Esophagus (tissue), 2 donors: ENCODE data around the gene MTMR4. TPM values are rescaled to one million over a fixed set of nuclear protein-coding genes. Genes with fewer than 3 reads are reported as not detected.
"Not testable (repeated sequence)": the region's sequence is repeated elsewhere in the genome, so short reads cannot be mapped to it uniquely, and the experiment has no call there.

Source experiments
- H3K27ac ChIP-seq, 2 donors: one replicate each; pipeline ENCODE4 v1.5.1; 2013; ENCODE audit warnings: low read depth in 2 of 2, mild to moderate bottlenecking in 2 of 2, inconsistent platforms in 1 of 2, low read length in 1 of 2, moderate library complexity in 1 of 2
- H3K27me3 ChIP-seq, 2 donors: one replicate each; pipeline ENCODE4 v1.6.1; 2013; ENCODE audit warnings: low read length in 2 of 2, control low read depth in 1 of 2, mild to moderate bottlenecking in 1 of 2; ENCODE audit not compliant: insufficient read depth in 2 of 2, control insufficient read depth in 1 of 2
- H3K36me3 ChIP-seq, 2 donors: one replicate each; pipeline ENCODE4 v1.6.1; 2013; ENCODE audit warnings: low read length in 1 of 2; ENCODE audit not compliant: control insufficient read depth in 2 of 2, insufficient read depth in 2 of 2
- H3K4me1 ChIP-seq, 2 donors: one replicate each; pipeline ENCODE4 v1.6.1; 2013; ENCODE audit warnings: low read length in 1 of 2; ENCODE audit not compliant: control insufficient read depth in 2 of 2, insufficient read depth in 2 of 2
- H3K4me3 ChIP-seq, 2 donors: one replicate each; pipeline ENCODE4 v1.5.1; 2013; ENCODE audit warnings: low read length in 2 of 2, mild to moderate bottlenecking in 2 of 2, low read depth in 1 of 2, moderate library complexity in 1 of 2
- H3K9me3 ChIP-seq, 2 donors: one replicate each; pipeline ENCODE4 v1.6.1; 2013; ENCODE audit warnings: mild to moderate bottlenecking in 2 of 2, low read depth in 1 of 2, low read length in 1 of 2, moderate library complexity in 1 of 2; ENCODE audit not compliant: control insufficient read depth in 2 of 2, insufficient read depth in 1 of 2
- WGBS, 2 donors: extraction: QIAGEN DNeasy Blood & Tissue Kit; methylation state at CpG; one replicate each; pipeline ENCODE4 v1.1.7; 2013; 5-methylcytosine and 5-hydroxymethylcytosine counted together
- polyA plus RNA-seq, 2 donors: library from polyadenylated mRNA; stranded (reverse); fragments of 200-250 nt; gene quantifications; one replicate each; pipeline ENCODE4 v1.2.3, GENCODE V29; 2013
- donor health status: healthy with polysubstance abuse.
- donor health status: Bipolar disorder and iron deficiency.

Gene MTMR4
- polyA plus RNA-seq, 2 donors = 9.1 to 15.3 TPM

- not testable (repeated sequence) for H3K4me1 ChIP-seq, H3K27ac ChIP-seq, H3K27me3 ChIP-seq, H3K4me3 ChIP-seq, H3K9me3 ChIP-seq
- 89 to 93% methylated on average over 6 of the region's 6 CpGs for WGBS, 2 donors
- peaks cover 9 to 45% of the 10 kb centered on the region in 2 donors for H3K36me3 ChIP-seq
Measured at GRCh38 chr17:58503134-58503533, 11.3 kb downstream of the MTMR4 start.

GRCh38 chr17:58501451-58501850, 13.0 kb downstream of the MTMR4 start:
- 94 to 95% methylated on average over 7 of the region's 7 CpGs for WGBS, 2 donors
- H3K36me3 ChIP-seq = peaks cover 9 to 34% of the 10 kb centered on the region in 2 donors

GRCh38 chr17:58498177-58498828, 16.1 kb downstream of the MTMR4 start:
- H3K27ac ChIP-seq = no peak overlapping the region
- H3K27me3 ChIP-seq = no peaks in the 10 kb centered on the region
- 93 to 96% methylated on average over 5 of the region's 6 CpGs for WGBS, 2 donors
- peaks cover 19 to 28% of the 10 kb centered on the region in 2 donors for H3K36me3 ChIP-seq
- no peaks in the 10 kb centered on the region for H3K4me1 ChIP-seq
- no peaks in the 10 kb centered on the region for H3K9me3 ChIP-seq
- H3K4me3 ChIP-seq = no peak overlapping the region

More at GRCh38 chr17:58501451-58501850, 13.0 kb downstream of the MTMR4 start:
- Histone ChIP-seq H3K27me3 (no peaks in the 10 kb centered on the region), H3K9me3 (no peaks in the 10 kb centered on the region), H3K27ac (no peak overlapping the region), H3K4me1 (no peaks in the 10 kb centered on the region), H3K4me3 (no peak overlapping the region)

- Histone ChIP-seq H3K36me3 (peaks cover 30 to 48% of the 10 kb centered on the region in 2 donors), H3K4me1 (no peaks in the 10 kb centered on the region), H3K4me3 (no peak overlapping the region), H3K27ac (no peak overlapping the region), H3K27me3 (no peaks in the 10 kb centered on the region), H3K9me3 (no peaks in the 10 kb centered on the region)
- WGBS, 2 donors = 87 to 93% methylated on average over 4 of the region's 4 CpGs
Measured at GRCh38 chr17:58493506-58493905, 20.9 kb downstream of the MTMR4 start.

- Histone ChIP-seq H3K27ac (no peak overlapping the region), H3K4me1 (no peaks in the 10 kb centered on the region), H3K9me3 (no peaks in the 10 kb centered on the region), H3K36me3 (peaks cover 30 to 58% of the 10 kb centered on the region in 2 donors), H3K27me3 (no peaks in the 10 kb centered on the region), H3K4me3 (no peak overlapping the region)
- WGBS, 2 donors = 87 to 92% methylated on average over 11 of the region's 11 CpGs
Measured at GRCh38 chr17:58492238-58493121, 22.0 kb downstream of the MTMR4 start.

GRCh38 chr17:58491510-58492045, 22.9 kb downstream of the MTMR4 start:
- Histone ChIP-seq H3K27ac (no peak overlapping the region), H3K36me3 (peaks cover 30 to 62% of the 10 kb centered on the region in 2 donors), H3K4me3 (no peak overlapping the region), H3K4me1 (no peaks in the 10 kb centered on the region), H3K27me3 (no peaks in the 10 kb centered on the region), H3K9me3 (no peaks in the 10 kb centered on the region)
- 85 to 91% methylated on average over 6 of the region's 6 CpGs for WGBS, 2 donors

- Histone ChIP-seq H3K27me3 (no peaks in the 10 kb centered on the region), H3K27ac (no peak overlapping the region), H3K4me3 (no peak overlapping the region), H3K36me3 (peaks cover 11 to 42% of the 10 kb centered on the region in 2 donors), H3K4me1 (no peaks in the 10 kb centered on the region), H3K9me3 (no peaks in the 10 kb centered on the region)
- 85 to 91% methylated on average over 26 of the region's 26 CpGs for WGBS, 2 donors
Measured at GRCh38 chr17:58488428-58488890, 26.0 kb downstream of the MTMR4 start.

GRCh38 chr17:58487589-58488427, 26.6 kb downstream of the MTMR4 start, which contains the start of gene HSF5:
HSF5 (minus strand) TSS chr17:58488408; CDS start chr17:58488274, 134 bp downstream.
- Histone ChIP-seq H3K4me3 (peak within 1 kb of the TSS in 1 of 2 donors; percentile 18), H3K27me3 (no peaks in the 10 kb centered on the region), H3K27ac (no peak within 1 kb of the TSS), H3K36me3 (peaks cover 7 to 38% of the 10 kb centered on the region in 2 donors), H3K9me3 (no peaks in the 10 kb centered on the region), H3K4me1 (no peaks in the 10 kb centered on the region)
- WGBS, 2 donors = 61 to 64% methylated on average over 80 to 98 of the region's 98 CpGs

GRCh38 chr17:58484600-58484999, 29.8 kb downstream of the MTMR4 start:
- Histone ChIP-seq H3K27me3 (no peaks in the 10 kb centered on the region), H3K4me1 (no peaks in the 10 kb centered on the region), H3K27ac (no peak overlapping the region), H3K9me3 (no peaks in the 10 kb centered on the region), H3K36me3 (peaks cover 0 to 17% of the 10 kb centered on the region in 2 donors), H3K4me3 (no peak overlapping the region)
- 85 to 93% methylated on average over 3 of the region's 3 CpGs for WGBS, 2 donors
